LoVo (cell line): ENCODE results near the gene SELPLG.
"Not testable (repeated sequence)": the region's sequence is repeated elsewhere in the genome, so short reads cannot be mapped to it uniquely, and the experiment has no call there.

ENCODE experiments used
- DNase-seq: peaks from one replicate; pipeline ENCODE4 v3.0.0-alpha.2; 2016; ENCODE audit warnings: low spot score

Gene SELPLG

DNA sequence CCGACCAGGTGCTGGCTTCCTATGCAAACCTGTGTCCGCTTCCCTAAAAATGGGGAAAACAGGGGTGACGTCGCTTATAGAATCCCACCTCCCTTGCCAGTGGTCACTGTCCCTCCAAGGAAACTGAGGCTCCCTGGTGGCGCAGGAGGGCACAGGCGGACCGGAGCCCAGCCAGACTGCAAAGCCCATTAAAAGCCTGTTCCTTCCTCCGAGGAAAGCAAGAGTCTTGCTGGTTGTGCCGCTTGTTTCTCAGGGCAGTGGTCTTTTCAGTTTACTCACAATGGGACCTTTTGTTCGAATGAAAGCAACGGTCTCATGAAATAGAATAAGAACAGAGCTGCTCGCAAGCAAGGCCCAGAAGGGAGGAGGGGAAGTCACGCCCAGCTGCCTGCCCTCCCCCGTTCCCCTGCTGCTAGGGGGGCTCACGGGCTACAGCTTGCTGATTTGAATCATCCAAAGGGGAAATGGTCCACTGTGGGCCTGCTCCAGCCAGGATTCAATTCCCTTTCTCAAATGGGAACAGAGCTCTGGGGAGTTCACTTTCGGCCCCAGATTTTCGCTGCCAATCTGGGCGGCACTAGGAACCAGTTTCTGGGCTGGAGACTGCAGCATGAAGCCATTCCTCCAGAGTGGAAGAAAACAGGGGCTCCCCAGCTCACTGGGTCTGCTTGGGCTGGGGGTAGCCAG is 4.6 kb upstream of the SELPLG start:
- DNase-seq: no peak

DNA sequence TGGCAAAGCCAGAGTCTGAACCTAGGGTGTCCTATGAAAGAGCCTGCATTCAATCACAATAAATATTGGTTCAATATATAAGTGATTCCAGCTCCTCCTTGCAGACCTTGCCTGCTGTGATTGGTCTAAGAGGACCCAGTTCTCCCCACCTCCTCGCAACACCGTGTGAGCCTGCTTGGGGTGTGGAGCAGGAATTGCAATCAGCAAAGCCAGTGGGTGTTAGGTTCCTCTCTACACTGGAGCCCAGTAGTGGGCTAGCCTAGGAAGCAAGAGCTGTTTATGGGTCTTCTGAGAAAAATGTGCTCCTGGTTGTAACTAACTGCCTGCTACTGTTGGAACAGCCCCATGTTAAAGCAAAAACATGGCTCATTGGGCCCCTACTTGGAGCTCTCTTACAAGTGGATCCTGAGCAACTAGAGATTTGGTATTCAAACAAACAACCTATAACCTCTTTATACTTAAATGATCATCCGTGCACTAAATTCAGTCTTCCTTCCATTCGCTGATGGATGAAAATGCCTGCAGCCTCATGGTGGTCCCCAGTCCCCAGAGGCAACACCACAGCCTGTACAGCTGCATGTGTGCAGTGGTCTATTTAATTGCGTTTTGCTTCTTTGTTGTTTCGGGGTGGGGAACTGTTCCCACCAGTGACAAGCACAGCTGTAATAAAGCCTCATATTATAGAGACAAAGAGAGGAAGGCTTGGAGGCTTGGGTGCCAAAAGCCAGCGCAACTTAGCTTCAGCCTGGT is 3.7 kb upstream of the SELPLG start:
- DNase-seq: no peak

DNA sequence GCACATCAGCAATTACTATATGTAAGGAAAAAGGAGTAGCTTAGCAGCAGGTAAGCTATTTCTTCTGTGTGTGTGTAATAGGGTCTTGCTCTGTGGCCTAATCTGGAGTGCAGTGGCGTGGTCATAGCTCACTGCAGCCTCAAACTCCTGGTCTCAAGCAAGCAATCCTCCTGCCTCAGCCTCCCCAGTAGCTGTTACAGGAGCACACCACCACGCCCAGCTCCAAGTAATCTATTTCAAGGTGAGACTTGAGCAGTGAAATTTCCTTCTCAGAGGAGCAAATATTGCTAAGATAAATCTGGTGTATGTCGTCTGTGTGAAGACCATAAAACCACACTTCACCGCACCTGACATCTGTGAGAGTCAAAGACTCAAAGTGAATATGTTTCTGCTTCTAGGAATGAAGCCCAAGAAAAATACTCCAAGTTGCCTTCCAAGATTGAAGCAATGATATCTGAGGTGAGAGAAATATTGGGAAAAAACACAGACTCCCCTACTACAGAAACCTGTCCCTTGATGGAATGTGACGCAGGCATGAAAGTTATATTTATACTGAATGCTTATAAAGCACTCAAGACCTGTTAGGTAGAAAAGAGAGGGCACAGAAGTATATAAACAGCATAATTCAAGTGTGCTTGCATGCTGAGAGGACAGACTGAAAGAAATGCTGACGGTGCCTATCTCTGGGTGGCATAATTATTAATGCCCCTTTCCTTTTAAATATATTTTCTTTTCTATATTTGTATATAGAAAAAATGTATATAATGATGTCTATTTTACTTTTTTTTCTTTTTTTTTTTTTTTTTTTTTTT is 2.5 kb upstream of the SELPLG start:
- no peak for DNase-seq

DNA sequence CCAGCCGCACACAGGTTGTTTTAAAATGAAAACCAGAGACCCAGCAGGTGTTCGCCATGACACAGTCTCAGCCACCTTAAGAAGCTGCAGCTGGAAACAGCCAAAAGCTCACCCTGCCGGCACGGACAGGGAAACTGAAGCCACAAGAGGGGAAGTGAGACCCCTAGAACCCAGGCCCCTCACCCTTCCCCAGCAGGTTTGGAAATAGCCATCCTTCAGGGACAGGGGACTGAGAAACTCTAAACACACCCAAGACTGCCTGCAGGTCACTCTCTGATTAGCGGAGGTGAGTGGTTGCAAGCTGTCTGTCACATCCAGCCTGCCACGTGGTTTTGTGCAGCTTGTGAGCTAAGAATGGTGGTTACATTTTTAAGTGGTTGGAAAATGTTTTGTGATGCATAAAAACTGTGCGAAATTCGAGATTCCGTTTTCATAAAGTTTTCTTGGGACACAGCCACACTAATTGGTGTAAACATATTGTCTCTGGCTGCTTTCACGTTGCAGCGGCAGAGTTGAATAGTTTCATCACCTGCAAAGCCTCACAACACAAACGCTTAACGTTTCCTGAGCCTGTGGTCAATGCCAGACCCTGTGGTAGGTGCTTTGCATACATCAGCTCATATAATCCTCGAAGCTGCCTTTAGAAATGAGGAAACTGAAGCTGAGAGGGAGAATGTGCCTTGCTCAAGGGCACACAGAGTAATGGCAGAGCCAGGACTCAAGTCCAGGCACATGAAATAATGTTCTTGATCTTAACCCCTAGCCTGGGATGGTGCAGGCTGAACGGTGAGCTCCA is 1.7 kb upstream of the SELPLG start:
- no peak for DNase-seq

DNA sequence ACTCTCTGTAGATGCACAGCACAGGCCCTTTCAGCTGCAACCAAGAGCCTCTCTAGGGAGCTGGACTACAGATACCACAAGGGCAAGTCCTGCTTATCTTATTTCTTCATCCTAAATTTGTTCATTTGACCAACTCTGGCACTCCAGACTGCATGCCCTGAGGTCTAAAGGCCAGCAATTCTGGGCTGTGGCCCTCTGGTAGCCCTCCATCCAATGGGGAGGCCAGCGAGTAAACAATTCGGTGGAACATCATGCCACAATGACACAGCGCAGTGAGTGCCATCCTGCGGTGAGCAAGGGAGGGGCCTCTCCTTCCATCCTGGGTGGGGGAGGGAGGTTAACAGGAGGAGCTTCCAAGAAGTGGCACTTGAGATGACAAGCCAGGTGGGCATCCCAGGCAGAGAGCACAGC is 652 bp upstream of the SELPLG start:
- DNase-seq: no peak

DNA sequence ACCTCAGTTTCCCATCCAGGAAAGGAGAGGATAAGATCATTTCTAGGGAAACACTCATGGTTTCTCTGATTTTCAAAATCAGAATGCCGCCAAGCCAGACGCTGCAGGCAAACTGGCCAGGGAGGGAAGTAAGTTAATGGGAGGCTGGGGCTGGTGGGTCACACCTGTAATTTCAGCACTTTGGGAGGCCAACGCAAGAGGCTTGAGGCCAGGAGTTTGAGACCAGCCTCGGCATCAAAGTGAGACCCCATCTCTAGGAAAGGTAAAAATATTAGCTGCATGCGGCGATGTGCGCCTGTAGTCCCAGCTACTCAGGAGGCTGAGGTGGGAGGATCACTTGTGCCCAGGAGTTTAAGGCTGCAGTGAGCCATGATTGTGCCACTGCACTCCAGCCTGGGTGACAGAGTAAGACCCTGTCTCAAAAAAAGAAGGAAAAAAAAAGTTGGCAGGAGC is 587 bp downstream of the SELPLG start:
- no peak for DNase-seq

DNA sequence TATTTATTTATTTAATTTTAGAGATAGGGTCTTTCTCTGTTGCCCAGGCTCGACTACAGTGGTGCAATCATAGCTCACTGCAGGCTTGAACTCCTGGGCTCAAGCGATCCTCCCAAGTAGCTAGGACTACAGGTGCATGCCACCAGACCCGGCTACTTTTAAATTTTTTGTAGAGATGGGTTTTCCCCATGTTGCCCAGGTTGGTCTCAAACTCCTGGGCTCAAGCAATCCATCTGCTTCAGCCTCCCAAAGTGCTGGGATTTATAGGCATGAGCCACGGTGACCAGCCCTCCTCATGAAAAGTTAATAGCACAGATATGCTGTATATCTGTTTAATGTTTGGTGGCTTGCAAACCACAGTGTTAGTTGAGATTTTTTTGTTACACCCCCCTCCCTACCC is 2.4 kb downstream of the SELPLG start:
- not testable (repeated sequence) for DNase-seq

DNA sequence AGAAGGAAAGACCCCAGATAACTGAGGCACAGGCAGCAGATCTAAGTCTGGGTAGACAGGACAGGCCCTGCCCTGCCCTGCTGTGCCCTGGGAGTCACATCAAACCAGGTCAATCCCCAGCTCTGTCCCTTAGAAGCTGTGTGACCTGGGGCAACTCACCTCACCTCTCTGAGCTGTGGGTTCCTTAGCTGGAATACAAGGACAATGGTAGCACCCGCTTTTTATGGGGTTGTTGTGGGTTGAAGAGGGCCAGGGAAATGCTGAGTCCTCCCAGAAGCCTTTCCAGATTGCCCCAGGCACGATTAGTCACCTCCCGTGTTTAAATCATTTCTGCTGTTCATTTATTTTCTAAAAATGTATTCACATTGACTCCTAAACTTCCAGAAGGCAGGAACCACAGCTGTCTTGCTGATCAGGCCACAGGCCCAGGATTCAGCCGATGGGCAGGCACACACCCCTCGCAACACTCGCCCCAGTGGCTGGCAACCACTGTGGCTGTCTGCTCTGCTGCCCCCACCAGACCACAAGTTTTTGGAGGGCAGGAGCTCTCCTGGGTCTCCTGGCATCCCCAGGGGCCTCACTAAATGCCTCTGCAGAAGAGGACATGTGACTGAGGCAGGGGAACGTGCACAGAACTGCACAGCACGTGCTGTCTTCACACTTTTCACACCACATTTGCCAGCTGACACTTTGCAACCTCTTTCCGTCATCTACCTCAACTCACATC is 3.0 kb downstream of the SELPLG start:
- no peak for DNase-seq

DNA sequence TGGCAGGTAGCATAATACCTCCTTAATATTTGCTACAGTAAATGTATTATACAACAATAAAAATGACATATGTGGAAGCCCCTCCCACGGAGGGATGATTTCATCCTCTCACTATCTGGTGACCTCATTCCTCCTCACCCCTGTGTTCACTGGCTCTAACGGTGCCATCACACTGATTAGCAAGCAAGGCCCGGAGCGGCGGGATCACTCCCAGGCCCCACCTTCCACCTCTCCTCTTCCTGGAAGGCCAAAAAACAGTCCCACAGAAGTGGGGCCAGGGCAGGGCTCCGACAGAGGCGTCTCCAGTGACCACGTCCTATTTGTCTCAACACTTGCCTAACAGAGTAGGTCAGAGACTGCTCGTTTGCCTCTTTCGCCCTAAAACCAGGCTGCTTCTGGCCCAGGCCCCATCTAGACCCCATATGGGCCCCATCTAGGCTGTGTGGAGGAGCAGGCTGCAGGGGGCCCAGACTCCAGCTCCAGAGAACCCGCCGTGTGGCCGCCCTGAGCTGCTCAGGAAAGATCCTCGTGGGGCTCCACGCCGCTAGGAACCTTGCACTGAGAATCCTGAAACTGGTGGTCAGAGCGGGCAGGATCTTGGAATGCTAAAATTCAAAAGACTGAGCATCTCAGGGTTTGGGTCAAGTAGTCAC is 3.7 kb downstream of the SELPLG start:
- no peak for DNase-seq

DNA sequence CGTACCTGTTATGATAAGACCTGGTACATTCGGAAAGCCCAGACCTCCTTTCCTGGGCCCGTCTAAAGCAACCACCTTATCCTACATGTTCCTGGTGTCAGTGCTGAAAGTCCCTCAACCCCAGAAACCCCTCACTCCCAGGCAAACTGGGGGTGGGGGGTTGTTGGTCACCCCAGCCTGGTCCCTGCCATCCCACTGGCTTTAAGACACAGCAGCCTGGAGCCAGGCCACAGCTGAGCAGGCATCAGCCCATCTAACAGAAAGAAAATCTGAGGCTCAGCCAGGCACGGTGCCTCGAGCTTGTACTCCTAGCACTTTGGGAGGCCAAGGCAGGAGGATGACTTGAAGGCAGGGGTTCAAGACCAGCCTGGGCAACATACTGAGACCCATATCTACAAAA is 4.5 kb downstream of the SELPLG start:
- DNase-seq: no peak

DNA sequence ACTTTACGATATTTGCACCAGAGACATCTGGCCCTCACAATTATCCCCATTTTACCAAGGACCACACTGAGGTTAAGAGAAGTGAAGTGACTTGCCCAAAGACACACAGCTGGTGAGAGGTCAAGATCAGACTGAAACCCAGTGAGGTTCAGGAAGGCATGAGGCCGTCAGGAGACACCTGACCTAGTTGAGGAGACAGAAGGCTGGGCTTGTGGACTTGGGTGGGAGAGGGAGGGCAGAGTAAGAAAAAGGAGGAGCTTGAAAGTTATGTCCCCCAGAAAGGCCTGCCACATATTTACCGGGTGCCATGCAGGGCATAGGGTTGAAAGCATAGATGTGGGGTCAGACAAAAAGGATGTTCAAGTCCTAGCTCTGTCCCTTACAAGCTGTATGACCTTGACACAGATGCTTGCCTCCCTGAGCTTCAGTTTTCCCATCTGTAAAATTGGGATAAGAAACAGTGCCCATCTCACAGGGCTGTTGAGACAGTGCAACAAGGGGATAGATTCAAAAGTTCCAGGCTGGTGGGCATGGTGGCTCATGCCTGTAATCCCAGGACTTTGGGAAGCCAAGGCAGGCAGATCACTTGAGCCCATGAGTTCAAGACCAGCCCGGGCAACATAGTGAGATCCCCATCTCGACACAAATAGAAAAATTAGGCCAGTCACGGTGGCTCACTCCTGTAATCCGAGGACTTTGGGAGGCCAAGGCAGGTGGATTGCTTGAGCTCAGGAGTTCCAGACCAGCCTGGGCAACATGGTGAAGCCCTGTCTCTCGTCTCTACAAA is 6.4 kb downstream of the SELPLG start:
- no peak for DNase-seq

DNA sequence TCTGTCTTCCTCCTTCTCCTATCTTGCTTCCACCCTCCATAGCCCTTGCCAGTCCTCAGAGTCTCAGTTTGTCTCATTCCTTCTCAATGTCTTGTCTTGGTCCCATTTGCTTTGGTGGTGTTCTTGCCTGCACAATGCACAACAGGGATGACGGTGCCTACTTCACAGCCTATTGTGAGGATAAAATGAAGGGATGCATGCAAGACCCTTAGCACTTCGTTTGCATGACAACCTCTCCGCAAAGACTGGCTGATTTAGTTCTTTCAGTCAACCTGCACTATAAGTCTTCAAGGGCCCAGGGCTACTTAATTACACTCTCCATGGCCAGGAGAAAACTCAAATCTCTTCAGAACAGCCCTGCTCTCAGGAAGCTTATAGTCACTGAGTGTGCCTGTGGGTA is 8.5 kb downstream of the SELPLG start:
- no peak for DNase-seq

DNA sequence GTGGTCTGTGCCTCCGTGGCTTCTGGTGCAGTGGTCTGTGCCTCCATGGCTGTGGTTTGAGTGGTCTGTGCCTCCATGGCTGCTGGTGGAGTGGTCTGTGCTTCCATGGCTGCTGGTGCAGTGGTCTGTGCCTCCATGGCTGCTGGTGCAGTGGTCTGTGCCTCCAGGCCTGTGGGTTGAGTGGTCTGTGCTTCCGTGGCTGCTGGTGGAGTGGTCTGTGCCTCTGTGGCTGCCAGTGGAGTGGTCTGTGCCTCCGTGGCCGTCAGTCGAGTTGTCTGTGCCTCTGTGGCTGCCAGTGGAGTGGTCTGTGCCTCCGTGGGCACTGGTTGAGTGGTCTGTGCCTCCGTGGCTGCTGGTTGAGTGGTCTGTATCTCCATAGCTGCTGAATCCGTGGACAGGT is 10.1 kb downstream of the SELPLG start:
- DNase-seq: no peak

DNA sequence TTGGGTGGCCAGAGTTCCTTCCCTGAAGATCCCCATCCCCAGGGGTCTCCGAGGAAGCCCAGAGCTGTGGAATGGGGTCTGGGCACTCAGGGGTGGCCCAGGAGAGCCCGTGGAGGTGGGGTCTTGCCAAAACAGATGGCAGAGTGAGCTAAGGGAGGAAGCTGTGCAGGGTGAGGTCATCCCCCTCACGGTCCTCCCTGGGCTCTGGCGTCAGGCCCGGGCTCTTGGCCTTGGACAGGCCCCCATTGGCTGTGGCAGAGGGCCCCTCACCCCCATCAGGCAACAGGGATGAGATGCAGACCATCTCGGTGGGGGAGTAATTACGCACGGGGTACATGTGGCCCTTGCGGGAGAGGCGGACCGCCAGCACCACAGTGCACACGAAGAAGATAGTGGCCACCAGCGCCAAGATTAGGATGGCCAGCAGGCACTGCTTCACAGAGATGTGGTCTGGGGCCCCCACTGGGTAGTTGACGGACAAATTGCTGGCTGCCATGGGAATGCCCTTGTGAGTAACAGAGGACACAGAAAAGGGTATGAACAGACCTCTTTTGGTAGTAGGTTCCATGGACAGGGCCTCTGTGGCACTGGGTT is 10.7 kb downstream of the SELPLG start:
- no peak for DNase-seq

DNA sequence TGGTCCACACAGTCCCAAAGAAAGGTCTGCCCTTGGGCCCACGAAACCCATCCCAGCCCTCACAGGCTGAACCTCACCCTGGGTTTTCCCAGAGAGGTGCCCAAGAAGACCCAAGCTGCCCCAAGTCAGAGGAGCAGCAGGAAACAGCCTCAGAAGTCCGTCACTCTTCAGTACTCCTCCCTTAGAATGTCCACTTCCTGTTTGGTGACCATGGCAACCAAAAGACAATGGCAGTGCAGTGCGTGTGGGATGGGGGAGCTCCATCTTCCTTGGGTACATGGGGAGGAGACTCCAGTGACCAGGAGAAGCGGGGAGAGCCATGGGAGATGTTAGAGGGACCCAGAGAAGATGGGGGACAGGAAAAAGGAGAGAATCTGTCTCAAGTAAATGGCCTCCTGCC is 11.3 kb downstream of the SELPLG start:
- DNase-seq: no peak

DNA sequence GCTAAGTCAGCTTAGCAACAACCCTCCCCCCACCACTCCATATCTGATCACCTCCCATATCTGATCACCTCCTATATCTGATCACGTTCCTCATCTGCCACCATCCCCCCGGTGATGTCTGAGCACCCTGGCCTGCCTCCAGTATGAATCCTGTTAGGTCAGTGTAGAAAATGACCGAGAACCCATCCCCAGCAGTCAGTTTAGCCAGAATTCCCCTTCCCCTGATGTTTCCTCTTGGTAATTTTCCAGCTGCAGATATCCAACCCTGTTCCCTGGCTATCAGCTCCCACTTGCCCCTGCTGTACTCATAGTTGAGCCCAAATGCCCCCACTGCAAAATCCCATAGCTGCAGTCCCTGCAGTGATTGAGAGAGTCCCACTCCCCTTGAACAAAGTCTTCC is 12.5 kb downstream of the SELPLG start:
- no peak for DNase-seq

DNA sequence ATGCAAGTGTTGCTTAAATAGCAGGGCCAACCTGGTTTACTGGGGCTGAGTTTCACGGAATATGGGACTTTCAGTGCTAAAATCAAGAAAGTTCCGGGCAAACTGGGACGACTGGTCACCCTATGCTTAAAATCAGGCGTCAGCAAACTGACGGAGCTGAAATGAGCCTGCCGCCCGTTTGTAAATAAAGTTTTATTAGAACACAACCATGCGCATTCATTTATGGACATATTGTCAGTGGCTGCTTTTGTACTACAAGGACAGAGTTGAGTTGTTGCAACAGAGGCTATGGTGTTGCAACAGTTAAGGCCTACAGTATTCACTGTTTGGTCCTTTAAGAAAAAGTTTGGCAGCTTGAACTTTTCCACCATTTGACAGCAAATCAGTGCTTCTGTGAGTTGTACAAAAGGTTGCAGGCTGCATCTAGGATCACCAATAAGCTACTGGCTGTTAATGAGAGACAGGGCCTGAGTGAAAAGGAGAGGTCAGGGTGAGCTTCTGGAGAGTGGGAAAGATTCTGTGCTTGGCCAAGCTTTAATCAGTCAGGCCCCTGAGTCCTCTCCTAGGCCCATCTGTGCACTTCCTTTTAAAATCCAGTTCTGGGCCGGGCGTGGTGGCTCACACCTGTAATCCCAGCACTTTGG is 13.3 kb downstream of the SELPLG start:
- no peak for DNase-seq

DNA sequence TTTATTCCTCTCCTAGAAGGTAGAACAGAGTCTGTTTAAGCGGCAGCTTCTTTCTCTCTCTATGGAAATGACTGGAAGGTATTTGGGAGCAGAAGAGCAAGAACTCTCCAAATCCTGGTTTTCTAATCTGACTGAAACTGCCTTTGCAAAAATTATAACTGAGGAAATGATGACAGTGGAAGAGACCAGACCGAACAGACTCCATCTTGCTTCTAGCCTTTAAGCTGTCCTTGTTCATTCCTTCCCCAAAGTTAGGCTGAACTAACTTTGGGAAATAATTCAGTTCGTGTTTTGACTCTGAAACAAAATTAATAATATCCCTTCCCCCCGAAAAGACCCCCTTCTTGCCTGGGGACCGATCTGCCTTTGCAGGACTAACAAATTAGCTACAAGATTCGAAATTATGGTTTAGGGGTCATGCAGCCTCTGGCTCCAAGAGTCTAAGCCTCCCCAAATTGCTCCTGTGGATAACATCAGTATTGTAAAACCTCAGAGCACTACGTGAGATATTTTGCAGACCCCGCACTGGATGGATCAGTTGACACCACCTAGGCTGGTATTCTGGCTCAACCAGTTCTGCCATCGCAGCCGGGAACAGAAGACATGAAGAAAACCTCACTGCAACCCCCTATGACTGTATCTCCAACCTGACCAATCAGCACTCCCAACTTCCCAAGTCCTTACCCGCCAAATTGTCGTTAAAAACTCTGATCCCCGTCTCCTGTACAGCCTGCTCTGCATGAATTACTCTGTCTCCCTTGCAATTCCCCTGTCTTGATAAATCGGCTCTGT is 14.1 kb downstream of the SELPLG start:
- no peak for DNase-seq
